Panc1 (cell line): ENCODE data around the gene LDLR. TPM values are rescaled to one million over a fixed set of nuclear protein-coding genes. Genes with fewer than 3 reads are reported as not detected.

Experiments
- ATAC-seq: fragments of 200-7000 bp; cut with Tn5 transposase; 2 replicates; pipeline ENCODE4 v1.9.1; 2020; ENCODE audit warnings: mild to moderate bottlenecking, moderate library complexity
- BruUV-seq: library from RNA; stranded (reverse); fragments of 400-500 nt; replicated peaks from 2 replicates; lab custom pipeline; 2021; lab: Mats Ljungman, UMichigan
- CTCF ChIA-PET: fragments of 300-600 bp; sonication (Branson Sonifier 250); formaldehyde crosslinking; loops from one replicate; lab custom pipeline; 2022; ENCODE audit warnings: antibody characterized with exemption; lab: Charles Lee
- POLR2A ChIA-PET: fragments of 300-600 bp; sonication (Branson Sonifier 250); formaldehyde crosslinking; loops from one replicate; lab custom pipeline; 2022; ENCODE audit warnings: antibody characterized with exemption; lab: Charles Lee
- DNase-seq: peaks from one replicate; pipeline ENCODE4 v3.0.0-alpha.2; 2010; ENCODE audit warnings: low read depth, low spot score
- H3K27ac ChIP-seq: 2 replicates; pipeline ENCODE4 v1.5.1; 2011; ENCODE audit warnings: mild to moderate bottlenecking, low read length, inconsistent platforms
- H3K27me3 ChIP-seq: fragments of 200-500 bp; sonication (Bioruptor generic); 2 replicates; pipeline ENCODE4 v1.6.0; 2014; ENCODE audit warnings: low read length, inconsistent platforms; ENCODE audit not compliant: control insufficient read depth, insufficient read depth
- H3K36me3 ChIP-seq: fragments of 200-500 bp; sonication (Bioruptor generic); 2 replicates; pipeline ENCODE4 v1.5.1; 2014; ENCODE audit warnings: inconsistent platforms, mild to moderate bottlenecking, low read length, moderate library complexity; ENCODE audit not compliant: control insufficient read depth, insufficient read depth
- H3K4me1 ChIP-seq: 2 replicates; pipeline ENCODE4 v1.5.1; 2011; ENCODE audit warnings: inconsistent platforms, mild to moderate bottlenecking, low read length, moderate library complexity; ENCODE audit not compliant: control insufficient read depth, insufficient read depth
- H3K4me3 ChIP-seq, 2 experiments: 2 replicates each; pipeline ENCODE4 v1.5.1; 2011 to 2012; ENCODE audit warnings: low read depth in 2 of 2, low read length in 2 of 2, mild to moderate bottlenecking in 2 of 2, inconsistent platforms in 1 of 2, moderate library complexity in 1 of 2
- H3K9me3 ChIP-seq: fragments of 200-500 bp; sonication (Bioruptor generic); 2 replicates; pipeline ENCODE4 v1.5.1; 2014; ENCODE audit warnings: low read depth, mild to moderate bottlenecking, inconsistent platforms, low read length, moderate library complexity; ENCODE audit not compliant: control insufficient read depth, insufficient read depth
- POLR2AphosphoS5 ChIP-seq: IDR thresholded peaks from 2 replicates; pipeline ENCODE4 v1.6.1; 2012; ENCODE audit warnings: mild to moderate bottlenecking, low read depth, low read length, moderate library complexity
- REST ChIP-seq, 2 experiments: IDR thresholded peaks; 2 replicates each; pipeline ENCODE4 v1.6.1; 2011 to 2012; ENCODE audit warnings: low read depth in 2 of 2, control low read depth in 1 of 2, low read length in 1 of 2, mild to moderate bottlenecking in 1 of 2, moderate library complexity in 1 of 2; ENCODE audit not compliant: insufficient read depth in 1 of 2
- SIN3A ChIP-seq: IDR thresholded peaks from 2 replicates; pipeline ENCODE4 v1.6.1; 2012; ENCODE audit warnings: low read depth, mild to moderate bottlenecking, low read length, moderate library complexity, borderline replicate concordance; ENCODE audit not compliant: insufficient read depth
- TCF7L2 ChIP-seq: IDR thresholded peaks from 2 replicates; pipeline ENCODE4 v1.6.1; 2011; ENCODE audit warnings: mild to moderate bottlenecking, low read depth, low read length, inconsistent platforms
- in situ Hi-C: cut with HindIII; loops from 2 replicates; pipeline ENCODE4 v1.10.0; 2016; ENCODE audit warnings: low sequenced_read_pairs, low pct_unique_long_range_greater_than_20kb
- intact Hi-C: fragments of 100-400 bp; cut with micrococcal nuclease; formaldehyde crosslinking; loops from one replicate; pipeline ENCODE4 v1.10.0; 2022; ENCODE audit not compliant: unreplicated experiment
- total RNA-seq: library from RNA; stranded (reverse); gene quantifications from one replicate; pipeline ENCODE4 v1.2.1, GENCODE V29; 2021; ENCODE audit not compliant: unreplicated experiment
- TF ChIP-seq, protein P1 (sequence below): fragments of 450-650 bp; IDR thresholded peaks from 2 replicates; pipeline ENCODE4 v1.5.1; 2017; ENCODE audit warnings: mild to moderate bottlenecking

LDLR gene
- total RNA-seq, 1 experiment from 2014 or later: 203 TPM

- no peak for ATAC-seq
- no peaks in the 10 kb centered on the region for H3K4me1 ChIP-seq
- intact Hi-C loops (no loop called here), in situ Hi-C loops (no loop called here)
- DNase-seq: no peak
- BruUV-seq: no TSS peak
- no peak overlapping the region for H3K27ac ChIP-seq
- H3K36me3 ChIP-seq: peaks cover 5% of the 10 kb centered on the region
- ChIA-PET CTCF (no interaction called here), POLR2A (no interaction called here)
- no peaks in the 10 kb centered on the region for H3K27me3 ChIP-seq
- TF ChIP-seq POLR2AphosphoS5 (no peak), SIN3A (no peak), REST (IDR thresholded peaks at IDR 0.05; ENCODE audit: insufficient read depth in 1 of 2, low read depth in 2 of 2, low read length in 1 of 2) (no peak), TCF7L2 (no peak)
- TF ChIP-seq, protein P1, sequence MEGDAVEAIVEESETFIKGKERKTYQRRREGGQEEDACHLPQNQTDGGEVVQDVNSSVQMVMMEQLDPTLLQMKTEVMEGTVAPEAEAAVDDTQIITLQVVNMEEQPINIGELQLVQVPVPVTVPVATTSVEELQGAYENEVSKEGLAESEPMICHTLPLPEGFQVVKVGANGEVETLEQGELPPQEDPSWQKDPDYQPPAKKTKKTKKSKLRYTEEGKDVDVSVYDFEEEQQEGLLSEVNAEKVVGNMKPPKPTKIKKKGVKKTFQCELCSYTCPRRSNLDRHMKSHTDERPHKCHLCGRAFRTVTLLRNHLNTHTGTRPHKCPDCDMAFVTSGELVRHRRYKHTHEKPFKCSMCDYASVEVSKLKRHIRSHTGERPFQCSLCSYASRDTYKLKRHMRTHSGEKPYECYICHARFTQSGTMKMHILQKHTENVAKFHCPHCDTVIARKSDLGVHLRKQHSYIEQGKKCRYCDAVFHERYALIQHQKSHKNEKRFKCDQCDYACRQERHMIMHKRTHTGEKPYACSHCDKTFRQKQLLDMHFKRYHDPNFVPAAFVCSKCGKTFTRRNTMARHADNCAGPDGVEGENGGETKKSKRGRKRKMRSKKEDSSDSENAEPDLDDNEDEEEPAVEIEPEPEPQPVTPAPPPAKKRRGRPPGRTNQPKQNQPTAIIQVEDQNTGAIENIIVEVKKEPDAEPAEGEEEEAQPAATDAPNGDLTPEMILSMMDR: no peak
- H3K4me3 ChIP-seq: no peak overlapping the region
- H3K9me3 ChIP-seq: no peaks in the 10 kb centered on the region
Measured at GRCh38 chr19:11174336-11174735, 85.1 kb downstream of the LDLR start.

- Histone ChIP-seq H3K4me1 (no peaks in the 10 kb centered on the region; the same call in 1 of the 2 replicates), H3K27me3 (no peaks in the 10 kb centered on the region), H3K4me3 (no peak overlapping the region), H3K27ac (no peak overlapping the region), H3K9me3 (no peaks in the 10 kb centered on the region), H3K36me3 (peaks cover 5% of the 10 kb centered on the region)
- DNase-seq: no peak
- CTCF ChIA-PET: no interaction called here
- intact Hi-C loops: no loop called here
- no TSS peak for BruUV-seq
- POLR2A ChIA-PET: no interaction called here
- in situ Hi-C loops: no loop called here
- TF ChIP-seq REST (IDR thresholded peaks at IDR 0.05; ENCODE audit: insufficient read depth in 1 of 2, low read depth in 2 of 2, low read length in 1 of 2) (no peak), SIN3A (no peak), TCF7L2 (no peak), POLR2AphosphoS5 (no peak)
- TF ChIP-seq, protein P1: no peak
- ATAC-seq: no peak
Measured at GRCh38 chr19:11175920-11176319, 86.7 kb downstream of the LDLR start.
